HCT116 (cell line): ENCODE data around the gene RGS13. TPM values are rescaled to one million over a fixed set of nuclear protein-coding genes. Genes with fewer than 3 reads are reported as not detected.

Experiments used
- ATAC-seq: fragments of 200-7000 bp; cut with Tn5 transposase; 2 replicates; pipeline ENCODE4 v1.9.1; 2020; ENCODE audit warnings: mild to moderate bottlenecking, moderate library complexity
- BruUV-seq: library from RNA; stranded (reverse); fragments of 400-500 nt; replicated peaks from 2 replicates; lab custom pipeline; 2021; lab: Mats Ljungman, UMichigan
- CTCF ChIA-PET: fragments of 300-600 bp; sonication (Branson Sonifier 250); formaldehyde crosslinking; loops from one replicate; lab custom pipeline; 2021; ENCODE audit warnings: antibody characterized with exemption; lab: Charles Lee
- POLR2A ChIA-PET: fragments of 300-600, 350-600 bp; sonication (Branson Sonifier 250); formaldehyde crosslinking; loops from one replicate; lab custom pipeline; 2021; ENCODE audit warnings: antibody characterized with exemption; lab: Charles Lee
- RAD21 ChIA-PET, 2 experiments: fragments of 300-600 bp; sonication (Branson Sonifier 250); formaldehyde crosslinking; loops; one replicate each; lab custom pipeline; 2023; ENCODE audit warnings: low total read pairs in 2 of 2; ENCODE audit not compliant: uncharacterized antibody in 2 of 2, unreplicated experiment in 2 of 2, low non-redundant PET in 1 of 2; lab: Charles Lee
- DNase-seq: peaks from one replicate; pipeline ENCODE4 v3.0.0-alpha.2; 2010; ENCODE audit warnings: low read depth, low spot score
- H2AFZ ChIP-seq: fragments of 200-600 bp; shearing (Covaris generic), sonication (generic); 2 replicates; pipeline ENCODE4 v1.6.1; 2017; ENCODE audit warnings: low read depth, mixed run types, mixed read lengths, antibody characterized with exemption, low read length; ENCODE audit not compliant: poor library complexity, severe bottlenecking
- H3K27ac ChIP-seq: 2 replicates; pipeline ENCODE4 v1.5.1; 2012; ENCODE audit warnings: low read depth, low read length
- H3K27me3 ChIP-seq: fragments of 200-600 bp; sonication (generic); 2 replicates; pipeline ENCODE4 v1.6.1; 2016; ENCODE audit warnings: mixed run types, low read length, mixed read lengths; ENCODE audit not compliant: insufficient read depth
- H3K36me3 ChIP-seq, 2 experiments: fragments of 200-500 bp in 1 of 2; fragments of 200-600 bp in 1 of 2; sonication (Bioruptor generic) in 1 of 2; sonication (generic) in 1 of 2; 2 replicates each; pipeline versions ENCODE4 v1.5.1 to v1.6.1; 2014 to 2016; ENCODE audit warnings: low read length in 2 of 2, inconsistent platforms in 1 of 2, mixed read lengths in 1 of 2, mixed run types in 1 of 2; ENCODE audit not compliant: insufficient read depth in 2 of 2, control insufficient read depth in 1 of 2
- H3K4me1 ChIP-seq, 2 experiments: fragments of 200-600 bp in 1 of 2; sonication (generic) in 1 of 2; 2 replicates each; pipeline versions ENCODE4 v1.5.1 to v1.6.1; 2012 to 2017; ENCODE audit warnings: low read length in 2 of 2, inconsistent platforms in 1 of 2, mild to moderate bottlenecking in 1 of 2, mixed read lengths in 1 of 2, mixed run types in 1 of 2, moderate library complexity in 1 of 2; ENCODE audit not compliant: insufficient read depth in 2 of 2, control insufficient read depth in 1 of 2
- H3K4me2 ChIP-seq: fragments of 200-600 bp; sonication (generic); 2 replicates; pipeline ENCODE4 v1.6.1; 2017; ENCODE audit warnings: mixed run types, low read length, mixed read lengths
- H3K4me3 ChIP-seq, 2 experiments: fragments of 200-600 bp in 1 of 2; sonication (generic) in 1 of 2; replicated peaks in 1 of 2; 2 replicates each; pipeline ENCODE4 v1.5.1; 2011 to 2016; ENCODE audit warnings: low read length in 2 of 2, control low read depth in 1 of 2, low read depth in 1 of 2, mild to moderate bottlenecking in 1 of 2, mixed read lengths in 1 of 2, mixed run types in 1 of 2
- H3K79me2 ChIP-seq: fragments of 200-600 bp; sonication (generic); 2 replicates; pipeline ENCODE4 v1.6.1; 2017; ENCODE audit warnings: mild to moderate bottlenecking, mixed run types, low read length, moderate library complexity, mixed read lengths; ENCODE audit not compliant: insufficient read depth
- H3K9ac ChIP-seq: fragments of 200-600 bp; sonication (generic); 2 replicates; pipeline ENCODE4 v1.6.1; 2016; ENCODE audit warnings: low read length, mixed read lengths
- H3K9me2 ChIP-seq: fragments of 200-600 bp; sonication (generic), shearing (Covaris generic); 2 replicates; pipeline ENCODE4 v1.6.1; 2017; ENCODE audit warnings: mixed run types, mild to moderate bottlenecking, moderate library complexity; ENCODE audit not compliant: insufficient read depth
- H3K9me3 ChIP-seq, 2 experiments: fragments of 200-500 bp in 1 of 2; fragments of 200-600 bp in 1 of 2; sonication (Bioruptor generic) in 1 of 2; sonication (generic) in 1 of 2; 2 replicates each; pipeline ENCODE4 v1.6.1; 2014 to 2017; ENCODE audit warnings: low read length in 2 of 2, mixed read lengths in 2 of 2, inconsistent platforms in 1 of 2, low read depth in 1 of 2, mild to moderate bottlenecking in 1 of 2, mixed run types in 1 of 2, moderate library complexity in 1 of 2; ENCODE audit not compliant: control insufficient read depth in 1 of 2, insufficient read depth in 1 of 2
- H4K20me1 ChIP-seq: fragments of 200-600 bp; sonication (generic), shearing (Covaris generic); 2 replicates; pipeline ENCODE4 v1.6.1; 2017; ENCODE audit warnings: mixed run types, mild to moderate bottlenecking, moderate library complexity; ENCODE audit not compliant: insufficient read depth
- ATF3 ChIP-seq: IDR thresholded peaks from 2 replicates; pipeline ENCODE4 v1.6.1; 2012
- CBX3 ChIP-seq: IDR thresholded peaks from 2 replicates; pipeline ENCODE4 v1.6.1; 2012; ENCODE audit warnings: low read depth
- CEBPB ChIP-seq: IDR thresholded peaks from 2 replicates; pipeline ENCODE4 v1.6.1; 2012; ENCODE audit warnings: low read depth
- CTCF ChIP-seq, 3 experiments: fragments of 200-600 bp in 1 of 3; sonication (generic) in 1 of 3; IDR thresholded peaks in 2 of 3; conservative IDR thresholded peaks in 1 of 3; 2 replicates each; pipeline ENCODE4 v1.5.1; 2012 to 2017; ENCODE audit warnings: low read depth in 2 of 3, low read length in 2 of 3, antibody characterized with exemption in 1 of 3, borderline replicate concordance in 1 of 3, control low read depth in 1 of 3, mild to moderate bottlenecking in 1 of 3, mixed read lengths in 1 of 3, mixed run types in 1 of 3, moderate library complexity in 1 of 3; ENCODE audit not compliant: insufficient read depth in 1 of 3
- EGR1 ChIP-seq: IDR thresholded peaks from 2 replicates; pipeline ENCODE4 v1.6.1; 2012; ENCODE audit warnings: low read depth
- ELF1 ChIP-seq: IDR thresholded peaks from 2 replicates; pipeline ENCODE4 v1.6.1; 2012; ENCODE audit warnings: low read depth, borderline replicate concordance
- EZH2phosphoT487 ChIP-seq: fragments of 200-600 bp; IDR thresholded peaks from 2 replicates; pipeline ENCODE4 v1.6.1; 2018; ENCODE audit warnings: antibody characterized with exemption, borderline replicate concordance
- FOSL1 ChIP-seq: IDR thresholded peaks from 2 replicates; pipeline ENCODE4 v1.6.1; 2012; ENCODE audit warnings: low read depth
- JUND ChIP-seq: IDR thresholded peaks from 2 replicates; pipeline ENCODE4 v1.6.1; 2012
- MAX ChIP-seq: IDR thresholded peaks from 2 replicates; pipeline ENCODE4 v1.6.1; 2012
- POLR2A ChIP-seq: IDR thresholded peaks from 2 replicates; pipeline ENCODE4 v1.7.0; 2011; ENCODE audit warnings: borderline replicate concordance; ENCODE audit not compliant: insufficient read depth, insufficient read length; ENCODE audit errors: extremely low read depth
- REST ChIP-seq: IDR thresholded peaks from 2 replicates; pipeline ENCODE4 v1.6.1; 2012; ENCODE audit warnings: low read depth
- SIN3A ChIP-seq: IDR thresholded peaks from 2 replicates; pipeline ENCODE4 v1.6.1; 2012; ENCODE audit warnings: low read depth
- SP1 ChIP-seq: IDR thresholded peaks from 2 replicates; pipeline ENCODE4 v1.6.1; 2012; ENCODE audit warnings: low read depth
- SRF ChIP-seq: IDR thresholded peaks from 2 replicates; pipeline ENCODE4 v1.6.1; 2012; ENCODE audit warnings: low read depth
- YY1 ChIP-seq: IDR thresholded peaks from 2 replicates; pipeline ENCODE4 v1.6.1; 2011; ENCODE audit warnings: low read length, low read depth, moderate library complexity, mild to moderate bottlenecking; ENCODE audit not compliant: insufficient replicate concordance; ENCODE audit errors: extremely low read depth
- ZFX ChIP-seq: fragments of 450-650 bp; IDR thresholded peaks from 2 replicates; pipeline ENCODE4 v1.6.1; 2017
- ZNF274 ChIP-seq: fragments of 200-500 bp; sonication (Bioruptor generic); IDR thresholded peaks from 2 replicates; pipeline ENCODE4 v1.6.1; 2014; ENCODE audit warnings: mild to moderate bottlenecking, low read depth, low read length, inconsistent platforms
- intact Hi-C: fragments of 100-400 bp; cut with micrococcal nuclease; formaldehyde crosslinking; loops from 2 replicates; pipeline ENCODE4 v1.10.0; 2022
- total RNA-seq: library from RNA; stranded (reverse); gene quantifications from one replicate; pipeline ENCODE4 v1.2.1, GENCODE V29; 2021; ENCODE audit not compliant: unreplicated experiment

RGS13 gene
- total RNA-seq, 1 experiment from 2014 or later, result not detected

- TF ChIP-seq ATF3, result no peak
- TF ChIP-seq CBX3, result no peak
- TF ChIP-seq JUND, result no peak
- no peak for TF ChIP-seq POLR2A
- no peak for TF ChIP-seq ZNF274
- no peak for TF ChIP-seq YY1
- TF ChIP-seq MAX, result no peak
- no peak for TF ChIP-seq SIN3A
- no peak for TF ChIP-seq ELF1
- no peak for TF ChIP-seq SRF
- no peak for TF ChIP-seq SP1
- no peak for TF ChIP-seq EGR1
Measured at GRCh38 chr1:192705510-192705909, 69.6 kb downstream of the RGS13 start (continued).

GRCh38 chr1:192706936-192707335 lies 71.0 kb downstream of the RGS13 start:
- H3K9ac ChIP-seq, result no peak overlapping the region
- H3K27me3 ChIP-seq, result no peaks in the 10 kb centered on the region
- intact Hi-C loops, result no loop called here
- no peaks in the 10 kb centered on the region for H3K79me2 ChIP-seq
- no peak for ATAC-seq
- no peaks in the 10 kb centered on the region for H3K9me2 ChIP-seq
- no peak overlapping the region for H3K4me3 ChIP-seq
- RAD21 ChIA-PET, result no interaction called here
- BruUV-seq, result no TSS peak
- H3K9me3 ChIP-seq, result no peaks in the 10 kb centered on the region
- peaks cover 26 to 29% of the 10 kb centered on the region in 2 experiments for H3K4me1 ChIP-seq
- H2AFZ ChIP-seq, result no peak overlapping the region
- H3K36me3 ChIP-seq, result no peaks in the 10 kb centered on the region
- CTCF ChIA-PET, result no interaction called here
- no peak overlapping the region for H3K4me2 ChIP-seq
- DNase-seq, result no peak
- H4K20me1 ChIP-seq, result no peaks in the 10 kb centered on the region
- no peak overlapping the region for H3K27ac ChIP-seq
- no peak for TF ChIP-seq POLR2A
- TF ChIP-seq FOSL1, result no peak
- TF ChIP-seq EGR1, result no peak
- no peak for TF ChIP-seq ZNF274
- no peak for TF ChIP-seq ZFX
- TF ChIP-seq YY1, result no peak
- TF ChIP-seq SRF, result no peak
- TF ChIP-seq EZH2phosphoT487, result no peak
- TF ChIP-seq CTCF (IDR thresholded peaks at IDR 0.05 in 2 of 3, conservative IDR thresholded peaks at IDR 0.05 in 1 of 3; ENCODE audit: borderline replicate concordance in 1 of 3, insufficient read depth in 1 of 3, low read depth in 2 of 3, low read length in 2 of 3), result no peak
- TF ChIP-seq CBX3, result no peak
- no peak for TF ChIP-seq REST
- no peak for TF ChIP-seq CEBPB
- TF ChIP-seq ATF3, result no peak
- POLR2A ChIA-PET, result no interaction called here
